Measurements from ENCODE around the gene TMCO4.

- TF ChIP-seq, protein P1, sequence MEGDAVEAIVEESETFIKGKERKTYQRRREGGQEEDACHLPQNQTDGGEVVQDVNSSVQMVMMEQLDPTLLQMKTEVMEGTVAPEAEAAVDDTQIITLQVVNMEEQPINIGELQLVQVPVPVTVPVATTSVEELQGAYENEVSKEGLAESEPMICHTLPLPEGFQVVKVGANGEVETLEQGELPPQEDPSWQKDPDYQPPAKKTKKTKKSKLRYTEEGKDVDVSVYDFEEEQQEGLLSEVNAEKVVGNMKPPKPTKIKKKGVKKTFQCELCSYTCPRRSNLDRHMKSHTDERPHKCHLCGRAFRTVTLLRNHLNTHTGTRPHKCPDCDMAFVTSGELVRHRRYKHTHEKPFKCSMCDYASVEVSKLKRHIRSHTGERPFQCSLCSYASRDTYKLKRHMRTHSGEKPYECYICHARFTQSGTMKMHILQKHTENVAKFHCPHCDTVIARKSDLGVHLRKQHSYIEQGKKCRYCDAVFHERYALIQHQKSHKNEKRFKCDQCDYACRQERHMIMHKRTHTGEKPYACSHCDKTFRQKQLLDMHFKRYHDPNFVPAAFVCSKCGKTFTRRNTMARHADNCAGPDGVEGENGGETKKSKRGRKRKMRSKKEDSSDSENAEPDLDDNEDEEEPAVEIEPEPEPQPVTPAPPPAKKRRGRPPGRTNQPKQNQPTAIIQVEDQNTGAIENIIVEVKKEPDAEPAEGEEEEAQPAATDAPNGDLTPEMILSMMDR (IDR thresholded peaks at IDR 0.05) = no peak
- no peak for TF ChIP-seq PRDM15 (CRISPR knock-in tag; IDR thresholded peaks at IDR 0.05)
- TF ChIP-seq, protein P2, sequence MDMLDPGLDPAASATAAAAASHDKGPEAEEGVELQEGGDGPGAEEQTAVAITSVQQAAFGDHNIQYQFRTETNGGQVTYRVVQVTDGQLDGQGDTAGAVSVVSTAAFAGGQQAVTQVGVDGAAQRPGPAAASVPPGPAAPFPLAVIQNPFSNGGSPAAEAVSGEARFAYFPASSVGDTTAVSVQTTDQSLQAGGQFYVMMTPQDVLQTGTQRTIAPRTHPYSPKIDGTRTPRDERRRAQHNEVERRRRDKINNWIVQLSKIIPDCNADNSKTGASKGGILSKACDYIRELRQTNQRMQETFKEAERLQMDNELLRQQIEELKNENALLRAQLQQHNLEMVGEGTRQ (CRISPR knock-in tag; IDR thresholded peaks at IDR 0.05) = no peak
- no peak for TF ChIP-seq MAX (CRISPR knock-in tag; IDR thresholded peaks at IDR 0.05)
- TF ChIP-seq TCF7 (CRISPR knock-in tag; IDR thresholded peaks at IDR 0.05; ENCODE audit: low read depth) = no peak
- TF ChIP-seq TEAD1 (CRISPR knock-in tag; IDR thresholded peaks at IDR 0.05) = no peak
- no peak for TF ChIP-seq NR2C2 (CRISPR knock-in tag; IDR thresholded peaks at IDR 0.05)
- no peak for TF ChIP-seq ZNF138 (CRISPR knock-in tag; conservative IDR thresholded peaks at IDR 0.05)
- TF ChIP-seq TEAD4 (CRISPR knock-in tag; IDR thresholded peaks at IDR 0.05) = no peak
- no peak for TF ChIP-seq CBFB (CRISPR knock-in tag; IDR thresholded peaks at IDR 0.05; ENCODE audit: low read depth)
- TF ChIP-seq NFE2L1 (CRISPR knock-in tag; IDR thresholded peaks at IDR 0.05) = no peak
- TF ChIP-seq ZNF219 (CRISPR knock-in tag; IDR thresholded peaks at IDR 0.05; ENCODE audit: borderline replicate concordance) = no peak
- no peak for TF ChIP-seq ZSCAN18 (CRISPR knock-in tag; IDR thresholded peaks at IDR 0.05)
- no peak for TF ChIP-seq PREB (CRISPR knock-in tag; IDR thresholded peaks at IDR 0.05; ENCODE audit: borderline replicate concordance)
Observed at GRCh38 chr1:19754482-19754881, 45.2 kb downstream of the TMCO4 start.
